HepG2 (cell line): Measurements from ENCODE around the gene ANXA9. TPM values are rescaled to one million over a fixed set of nuclear protein-coding genes. Genes with fewer than 3 reads are reported as not detected.

Source experiments
- ARID2 ChIP-seq: sonication (generic); formaldehyde crosslinking; IDR thresholded peaks from 2 replicates; pipeline ENCODE4 v1.8.1; 2022; ENCODE audit warnings: mild to moderate bottlenecking, missing genetic modification reagents, borderline replicate concordance
- ASH2L ChIP-seq: fragments of 300-600, 200-600 bp; sonication (generic); IDR thresholded peaks from 2 replicates; pipeline ENCODE4 v1.7.0; 2017; ENCODE audit warnings: low read depth, mild to moderate bottlenecking, moderate library complexity, mixed read lengths, low read length; ENCODE audit not compliant: insufficient read length
- CBX1 ChIP-seq: IDR thresholded peaks from one replicate; pipeline ENCODE4 v1.6.1; 2016; ENCODE audit warnings: antibody characterized with exemption, low read depth
- EED ChIP-seq: sonication (generic); formaldehyde crosslinking; IDR thresholded peaks from 2 replicates; pipeline ENCODE4 v1.5.0; 2020; ENCODE audit warnings: mild to moderate bottlenecking, missing genetic modification reagents
- HOXA3 ChIP-seq: sonication (generic); formaldehyde crosslinking; IDR thresholded peaks from 2 replicates; pipeline ENCODE4 v1.5.0; 2020; ENCODE audit warnings: missing genetic modification reagents
- KAT2B ChIP-seq: fragments of 150-350 bp; IDR thresholded peaks from 2 replicates; pipeline ENCODE4 v1.6.1; 2014; ENCODE audit warnings: low read depth, low read length, borderline replicate concordance
- KDM3A ChIP-seq: IDR thresholded peaks from 2 replicates; pipeline ENCODE4 v1.6.1; 2018; ENCODE audit warnings: low read depth, missing compliant biosample characterization
- MXD4 ChIP-seq: IDR thresholded peaks from 2 replicates; pipeline ENCODE4 v1.6.1; 2016; ENCODE audit warnings: mild to moderate bottlenecking, missing biosample characterization, missing genetic modification reagents
- NFE2L2 ChIP-seq: fragments of 150-350 bp; IDR thresholded peaks from 2 replicates; pipeline ENCODE4 v1.6.1; 2014; ENCODE audit warnings: low read length
- TOPORS ChIP-seq: sonication (generic); formaldehyde crosslinking; IDR thresholded peaks from 2 replicates; pipeline ENCODE4 v1.8.0; 2023; ENCODE audit warnings: mild to moderate bottlenecking, missing genetic modification reagents
- ZMYM4 ChIP-seq: sonication (generic); formaldehyde crosslinking; IDR thresholded peaks from 2 replicates; pipeline ENCODE4 v1.8.1; 2023; ENCODE audit warnings: mild to moderate bottlenecking, missing genetic modification reagents
- ZNF234 ChIP-seq: sonication (generic); formaldehyde crosslinking; conservative IDR thresholded peaks from 2 replicates; pipeline ENCODE4 v1.5.1; 2020; ENCODE audit warnings: mild to moderate bottlenecking, missing genetic modification reagents
- ZNF329 ChIP-seq: sonication (generic); formaldehyde crosslinking; IDR thresholded peaks from 2 replicates; pipeline ENCODE4 v1.9.0; 2021; ENCODE audit warnings: low read depth, mild to moderate bottlenecking, missing genetic modification reagents
- polyA plus RNA-seq, 8 experiments: library from polyadenylated mRNA; depleted of rRNA in 3 of 8; stranded (reverse) in 7 of 8; unstranded in 1 of 8; fragments of >200 nt; fragmentation: Illumina TruSeq in 4 of 8; extraction: Trizol in 4 of 8; gene quantifications; 2 replicates each; pipeline versions ENCODE4 v1.2.1 to v1.2.3, GENCODE V29; 2011 to 2016; ENCODE audit warnings: low read depth in 4 of 8, missing spikeins in 1 of 8, mixed read lengths in 1 of 8; ENCODE audit not compliant: insufficient read depth in 1 of 8
- total RNA-seq, 5 experiments: library from RNA; depleted of rRNA; stranded (reverse); fragments of >200 nt; fragmentation: Illumina TruSeq; extraction: Trizol; gene quantifications; 2 replicates each; pipeline ENCODE4 v1.2.3, GENCODE V29; 2016; ENCODE audit warnings: low read depth in 1 of 5
- TF ChIP-seq, protein P1 (sequence below), 2 experiments: fragments of 450-650 bp in 1 of 2; sonication (generic) in 1 of 2; formaldehyde crosslinking in 1 of 2; IDR thresholded peaks; 2 replicates each; pipeline versions ENCODE4 v1.6.1 to v1.8.0; 2016 to 2022; ENCODE audit warnings: antibody characterized with exemption in 1 of 2, mild to moderate bottlenecking in 1 of 2, missing genetic modification reagents in 1 of 2
- TF ChIP-seq, protein P2 (sequence below): sonication (generic); formaldehyde crosslinking; IDR thresholded peaks from 2 replicates; pipeline ENCODE4 v1.8.1; 2023; ENCODE audit warnings: mild to moderate bottlenecking, missing genetic modification reagents, borderline replicate concordance
- TF ChIP-seq, protein P3 (sequence below): IDR thresholded peaks from 2 replicates; pipeline ENCODE4 v1.6.1; 2016; ENCODE audit warnings: low read depth, borderline replicate concordance
- TF ChIP-seq, protein P4 (sequence below): sonication (generic); formaldehyde crosslinking; IDR thresholded peaks from 2 replicates; pipeline ENCODE4 v1.4.0; 2020; ENCODE audit warnings: missing genetic modification reagents, borderline replicate concordance

Gene ANXA9
- total and polyA plus RNA-seq, 2 of the 13 experiments (the other 11 are each of a cell fraction or from before 2014, with no cell fraction given): 13.3 to 23.9 TPM

DNA sequence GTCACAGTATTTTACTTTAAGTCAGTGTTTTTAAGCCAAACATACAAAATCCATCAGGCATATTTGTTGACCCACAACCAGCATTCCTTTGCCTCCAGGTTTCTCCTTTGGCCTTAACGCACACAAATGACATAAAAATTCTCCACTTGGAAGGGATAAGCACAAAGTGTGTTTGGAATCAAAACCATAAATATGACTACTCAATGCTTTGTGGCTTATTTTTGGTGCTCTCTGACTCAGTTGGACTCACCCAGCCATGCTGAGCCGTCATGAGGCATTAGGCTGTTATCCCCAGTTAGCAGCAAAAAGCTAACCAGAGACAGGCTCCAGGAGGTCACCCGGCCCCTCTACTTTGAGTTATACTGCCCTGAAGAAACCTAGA is 27.1 kb downstream of the ANXA9 start (continued):
- TF ChIP-seq, protein P1, sequence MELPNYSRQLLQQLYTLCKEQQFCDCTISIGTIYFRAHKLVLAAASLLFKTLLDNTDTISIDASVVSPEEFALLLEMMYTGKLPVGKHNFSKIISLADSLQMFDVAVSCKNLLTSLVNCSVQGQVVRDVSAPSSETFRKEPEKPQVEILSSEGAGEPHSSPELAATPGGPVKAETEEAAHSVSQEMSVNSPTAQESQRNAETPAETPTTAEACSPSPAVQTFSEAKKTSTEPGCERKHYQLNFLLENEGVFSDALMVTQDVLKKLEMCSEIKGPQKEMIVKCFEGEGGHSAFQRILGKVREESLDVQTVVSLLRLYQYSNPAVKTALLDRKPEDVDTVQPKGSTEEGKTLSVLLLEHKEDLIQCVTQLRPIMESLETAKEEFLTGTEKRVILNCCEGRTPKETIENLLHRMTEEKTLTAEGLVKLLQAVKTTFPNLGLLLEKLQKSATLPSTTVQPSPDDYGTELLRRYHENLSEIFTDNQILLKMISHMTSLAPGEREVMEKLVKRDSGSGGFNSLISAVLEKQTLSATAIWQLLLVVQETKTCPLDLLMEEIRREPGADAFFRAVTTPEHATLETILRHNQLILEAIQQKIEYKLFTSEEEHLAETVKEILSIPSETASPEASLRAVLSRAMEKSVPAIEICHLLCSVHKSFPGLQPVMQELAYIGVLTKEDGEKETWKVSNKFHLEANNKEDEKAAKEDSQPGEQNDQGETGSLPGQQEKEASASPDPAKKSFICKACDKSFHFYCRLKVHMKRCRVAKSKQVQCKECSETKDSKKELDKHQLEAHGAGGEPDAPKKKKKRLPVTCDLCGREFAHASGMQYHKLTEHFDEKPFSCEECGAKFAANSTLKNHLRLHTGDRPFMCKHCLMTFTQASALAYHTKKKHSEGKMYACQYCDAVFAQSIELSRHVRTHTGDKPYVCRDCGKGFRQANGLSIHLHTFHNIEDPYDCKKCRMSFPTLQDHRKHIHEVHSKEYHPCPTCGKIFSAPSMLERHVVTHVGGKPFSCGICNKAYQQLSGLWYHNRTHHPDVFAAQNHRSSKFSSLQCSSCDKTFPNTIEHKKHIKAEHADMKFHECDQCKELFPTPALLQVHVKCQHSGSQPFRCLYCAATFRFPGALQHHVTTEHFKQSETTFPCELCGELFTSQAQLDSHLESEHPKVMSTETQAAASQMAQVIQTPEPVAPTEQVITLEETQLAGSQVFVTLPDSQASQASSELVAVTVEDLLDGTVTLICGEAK (IDR thresholded peaks at IDR 0.05): no peak
- TF ChIP-seq, protein P1 (CRISPR knock-in tag; IDR thresholded peaks at IDR 0.05): no peak
- TF ChIP-seq NFE2L2 (no peak), ASH2L (no peak), ZNF234 (CRISPR knock-in tag) (no peak), HOXA3 (no peak), ZMYM4 (CRISPR knock-in tag) (no peak), MXD4 (CRISPR knock-in tag) (no peak), KDM3A (no peak), ZNF329 (CRISPR knock-in tag) (no peak), CBX1 (no peak), ARID2 (CRISPR knock-in tag) (0 out of 2 replicates have a peak, but pooled peaks have one; percentile 49), TOPORS (CRISPR knock-in tag) (0 out of 2 replicates have a peak, but pooled peaks have one; percentile 11), KAT2B (no peak), EED (CRISPR knock-in tag) (no peak)
- TF ChIP-seq, protein P2, sequence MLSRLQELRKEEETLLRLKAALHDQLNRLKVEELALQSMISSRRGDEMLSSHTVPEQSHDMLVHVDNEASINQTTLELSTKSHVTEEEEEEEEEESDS (CRISPR knock-in tag): no peak
- TF ChIP-seq, protein P3, sequence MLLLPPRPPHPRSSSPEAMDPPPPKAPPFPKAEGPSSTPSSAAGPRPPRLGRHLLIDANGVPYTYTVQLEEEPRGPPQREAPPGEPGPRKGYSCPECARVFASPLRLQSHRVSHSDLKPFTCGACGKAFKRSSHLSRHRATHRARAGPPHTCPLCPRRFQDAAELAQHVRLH (CRISPR knock-in tag): 0 out of 2 replicates have a peak, but pooled peaks have one; percentile 1
- TF ChIP-seq, protein P4, sequence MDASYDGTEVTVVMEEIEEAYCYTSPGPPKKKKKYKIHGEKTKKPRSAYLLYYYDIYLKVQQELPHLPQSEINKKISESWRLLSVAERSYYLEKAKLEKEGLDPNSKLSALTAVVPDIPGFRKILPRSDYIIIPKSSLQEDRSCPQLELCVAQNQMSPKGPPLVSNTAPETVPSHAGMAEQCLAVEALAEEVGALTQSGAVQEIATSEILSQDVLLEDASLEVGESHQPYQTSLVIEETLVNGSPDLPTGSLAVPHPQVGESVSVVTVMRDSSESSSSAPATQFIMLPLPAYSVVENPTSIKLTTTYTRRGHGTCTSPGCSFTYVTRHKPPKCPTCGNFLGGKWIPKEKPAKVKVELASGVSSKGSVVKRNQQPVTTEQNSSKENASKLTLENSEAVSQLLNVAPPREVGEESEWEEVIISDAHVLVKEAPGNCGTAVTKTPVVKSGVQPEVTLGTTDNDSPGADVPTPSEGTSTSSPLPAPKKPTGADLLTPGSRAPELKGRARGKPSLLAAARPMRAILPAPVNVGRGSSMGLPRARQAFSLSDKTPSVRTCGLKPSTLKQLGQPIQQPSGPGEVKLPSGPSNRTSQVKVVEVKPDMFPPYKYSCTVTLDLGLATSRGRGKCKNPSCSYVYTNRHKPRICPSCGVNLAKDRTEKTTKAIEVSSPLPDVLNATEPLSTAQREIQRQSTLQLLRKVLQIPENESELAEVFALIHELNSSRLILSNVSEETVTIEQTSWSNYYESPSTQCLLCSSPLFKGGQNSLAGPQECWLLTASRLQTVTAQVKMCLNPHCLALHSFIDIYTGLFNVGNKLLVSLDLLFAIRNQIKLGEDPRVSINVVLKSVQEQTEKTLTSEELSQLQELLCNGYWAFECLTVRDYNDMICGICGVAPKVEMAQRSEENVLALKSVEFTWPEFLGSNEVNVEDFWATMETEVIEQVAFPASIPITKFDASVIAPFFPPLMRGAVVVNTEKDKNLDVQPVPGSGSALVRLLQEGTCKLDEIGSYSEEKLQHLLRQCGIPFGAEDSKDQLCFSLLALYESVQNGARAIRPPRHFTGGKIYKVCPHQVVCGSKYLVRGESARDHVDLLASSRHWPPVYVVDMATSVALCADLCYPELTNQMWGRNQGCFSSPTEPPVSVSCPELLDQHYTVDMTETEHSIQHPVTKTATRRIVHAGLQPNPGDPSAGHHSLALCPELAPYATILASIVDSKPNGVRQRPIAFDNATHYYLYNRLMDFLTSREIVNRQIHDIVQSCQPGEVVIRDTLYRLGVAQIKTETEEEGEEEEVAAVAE (CRISPR knock-in tag): no peak
